ENCODE results near the gene PPID.

DNA sequence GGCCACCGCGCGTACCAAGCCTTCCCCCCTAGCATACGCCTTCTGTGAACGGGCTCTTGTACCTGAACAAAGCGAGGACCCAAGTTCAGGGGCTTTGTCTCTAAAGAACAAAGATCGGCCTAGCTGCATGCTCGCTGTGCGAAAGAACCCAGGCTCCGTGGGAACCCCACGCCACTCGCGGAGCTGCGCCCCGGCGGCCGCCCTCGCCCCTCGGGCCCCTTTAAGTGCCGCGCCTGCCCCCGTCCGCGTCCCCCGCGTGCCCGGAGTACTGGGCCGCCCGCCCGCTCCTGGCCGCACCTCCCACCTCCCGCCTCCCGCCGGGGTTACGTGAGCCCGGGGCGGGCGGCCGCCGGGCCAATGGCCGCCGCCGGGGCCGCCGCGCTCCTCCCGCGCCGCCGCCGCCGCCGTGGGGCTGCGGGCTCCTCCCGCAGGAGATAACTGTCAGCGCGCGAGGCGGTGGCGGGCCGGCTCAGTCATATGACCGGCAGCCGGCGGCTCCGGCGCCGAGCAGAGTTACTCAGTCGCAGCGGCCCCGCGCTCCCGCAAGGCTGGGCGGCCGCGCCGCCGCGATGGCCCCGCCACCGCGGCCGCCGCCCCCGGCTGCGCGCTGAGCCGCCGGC, 45.5 kb upstream of the PPID start, which contains the start of gene FNIP2:
- no peak for TF ChIP-seq ZNF761 (CRISPR knock-in tag; conservative IDR thresholded peaks at IDR 0.05)
- no peak for TF ChIP-seq NBN (conservative IDR thresholded peaks at IDR 0.05)
- TF ChIP-seq GABPA (IDR thresholded peaks at IDR 0.05; ENCODE audit: low read depth, low read length), result no peak
- no peak for TF ChIP-seq GABPA (CRISPR knock-in tag; IDR thresholded peaks at IDR 0.05; ENCODE audit: low read depth)
- no peak for TF ChIP-seq ELF4 (CRISPR knock-in tag; IDR thresholded peaks at IDR 0.05; ENCODE audit: borderline replicate concordance)
- TF ChIP-seq, protein P1, sequence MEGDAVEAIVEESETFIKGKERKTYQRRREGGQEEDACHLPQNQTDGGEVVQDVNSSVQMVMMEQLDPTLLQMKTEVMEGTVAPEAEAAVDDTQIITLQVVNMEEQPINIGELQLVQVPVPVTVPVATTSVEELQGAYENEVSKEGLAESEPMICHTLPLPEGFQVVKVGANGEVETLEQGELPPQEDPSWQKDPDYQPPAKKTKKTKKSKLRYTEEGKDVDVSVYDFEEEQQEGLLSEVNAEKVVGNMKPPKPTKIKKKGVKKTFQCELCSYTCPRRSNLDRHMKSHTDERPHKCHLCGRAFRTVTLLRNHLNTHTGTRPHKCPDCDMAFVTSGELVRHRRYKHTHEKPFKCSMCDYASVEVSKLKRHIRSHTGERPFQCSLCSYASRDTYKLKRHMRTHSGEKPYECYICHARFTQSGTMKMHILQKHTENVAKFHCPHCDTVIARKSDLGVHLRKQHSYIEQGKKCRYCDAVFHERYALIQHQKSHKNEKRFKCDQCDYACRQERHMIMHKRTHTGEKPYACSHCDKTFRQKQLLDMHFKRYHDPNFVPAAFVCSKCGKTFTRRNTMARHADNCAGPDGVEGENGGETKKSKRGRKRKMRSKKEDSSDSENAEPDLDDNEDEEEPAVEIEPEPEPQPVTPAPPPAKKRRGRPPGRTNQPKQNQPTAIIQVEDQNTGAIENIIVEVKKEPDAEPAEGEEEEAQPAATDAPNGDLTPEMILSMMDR (CRISPR knock-in tag; IDR thresholded peaks at IDR 0.05), result no peak; the same call in 1 of the 2 replicates
- TF ChIP-seq SMC3 (IDR thresholded peaks at IDR 0.05; ENCODE audit: low read length), result no peak
- no peak for TF ChIP-seq JUND (CRISPR knock-in tag; IDR thresholded peaks at IDR 0.05)
- no peak for TF ChIP-seq CCAR2 (optimal IDR thresholded peaks at IDR 0.05; ENCODE audit: low read depth, low read length)
- TF ChIP-seq, protein P2, sequence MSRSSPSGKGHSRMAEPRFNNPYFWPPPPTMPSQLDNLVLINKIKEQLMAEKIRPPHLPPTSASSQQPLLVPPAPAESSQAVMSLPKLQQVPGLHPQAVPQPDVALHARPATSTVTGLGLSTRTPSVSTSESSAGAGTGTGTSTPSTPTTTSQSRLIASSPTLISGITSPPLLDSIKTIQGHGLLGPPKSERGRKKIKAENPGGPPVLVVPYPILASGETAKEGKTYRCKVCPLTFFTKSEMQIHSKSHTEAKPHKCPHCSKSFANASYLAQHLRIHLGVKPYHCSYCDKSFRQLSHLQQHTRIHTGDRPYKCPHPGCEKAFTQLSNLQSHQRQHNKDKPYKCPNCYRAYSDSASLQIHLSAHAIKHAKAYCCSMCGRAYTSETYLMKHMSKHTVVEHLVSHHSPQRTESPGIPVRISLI (CRISPR knock-in tag; IDR thresholded peaks at IDR 0.05; ENCODE audit: borderline replicate concordance), result no peak
- no peak for TF ChIP-seq NCOA2 (CRISPR knock-in tag; IDR thresholded peaks at IDR 0.05)
- no peak for TF ChIP-seq DMAP1 (CRISPR knock-in tag; IDR thresholded peaks at IDR 0.05)

Data from HepG2 (cell line).